ENCODE data around the gene KRTAP12-1. TPM values are rescaled to one million over a fixed set of nuclear protein-coding genes. Genes with fewer than 3 reads are reported as not detected.

Gene KRTAP12-1
- total RNA-seq, 2 donors from 2014 or later, result not detected

DNA sequence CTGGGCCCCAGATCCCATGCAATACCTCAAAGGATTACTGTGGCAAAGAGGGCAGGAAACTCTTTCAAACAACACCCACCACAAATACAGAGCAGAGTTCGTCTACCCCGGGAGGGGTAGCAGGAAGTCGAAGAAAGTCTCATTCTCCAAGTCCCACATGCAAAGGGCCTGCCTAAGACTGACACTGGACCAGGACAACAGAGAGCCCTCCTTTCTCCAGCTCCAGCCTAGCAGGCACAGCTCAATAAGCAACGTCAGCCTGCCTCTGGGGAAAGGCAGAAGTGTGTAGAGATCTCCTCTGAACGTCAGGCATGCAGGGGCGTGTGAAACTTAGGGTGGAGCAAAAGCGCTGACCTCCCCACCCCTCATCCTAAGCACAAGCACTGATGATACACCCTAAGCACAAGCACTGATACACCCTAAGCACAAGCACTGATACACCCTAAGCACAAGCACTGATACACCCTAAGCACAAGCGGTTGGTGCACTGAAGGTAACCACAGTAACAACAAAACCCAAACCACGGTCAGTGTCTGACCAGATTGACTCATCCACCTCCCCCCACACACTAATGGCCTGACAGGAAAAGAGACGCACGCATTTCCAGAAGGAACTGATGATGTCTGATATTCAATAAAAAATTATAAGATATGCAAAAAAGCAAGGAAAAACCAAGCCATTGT is 22.9 kb downstream of the KRTAP12-1 start:
- TF ChIP-seq POLR2A (IDR thresholded peaks at IDR 0.05), result no peak
- TF ChIP-seq, protein P1, sequence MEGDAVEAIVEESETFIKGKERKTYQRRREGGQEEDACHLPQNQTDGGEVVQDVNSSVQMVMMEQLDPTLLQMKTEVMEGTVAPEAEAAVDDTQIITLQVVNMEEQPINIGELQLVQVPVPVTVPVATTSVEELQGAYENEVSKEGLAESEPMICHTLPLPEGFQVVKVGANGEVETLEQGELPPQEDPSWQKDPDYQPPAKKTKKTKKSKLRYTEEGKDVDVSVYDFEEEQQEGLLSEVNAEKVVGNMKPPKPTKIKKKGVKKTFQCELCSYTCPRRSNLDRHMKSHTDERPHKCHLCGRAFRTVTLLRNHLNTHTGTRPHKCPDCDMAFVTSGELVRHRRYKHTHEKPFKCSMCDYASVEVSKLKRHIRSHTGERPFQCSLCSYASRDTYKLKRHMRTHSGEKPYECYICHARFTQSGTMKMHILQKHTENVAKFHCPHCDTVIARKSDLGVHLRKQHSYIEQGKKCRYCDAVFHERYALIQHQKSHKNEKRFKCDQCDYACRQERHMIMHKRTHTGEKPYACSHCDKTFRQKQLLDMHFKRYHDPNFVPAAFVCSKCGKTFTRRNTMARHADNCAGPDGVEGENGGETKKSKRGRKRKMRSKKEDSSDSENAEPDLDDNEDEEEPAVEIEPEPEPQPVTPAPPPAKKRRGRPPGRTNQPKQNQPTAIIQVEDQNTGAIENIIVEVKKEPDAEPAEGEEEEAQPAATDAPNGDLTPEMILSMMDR (IDR thresholded peaks at IDR 0.05), result no peak
- no peaks in the 10 kb centered on the region for H3K27me3 ChIP-seq
- ATAC-seq, result no peak
- no peak for DNase-seq
- no peak overlapping the region for H3K27ac ChIP-seq
- H3K4me3 ChIP-seq, result no peak overlapping the region
- no peaks in the 10 kb centered on the region for H3K36me3 ChIP-seq (replicated peaks in 1 of 2; ENCODE audit: insufficient read depth in 1 of 2, low read depth in 2 of 2)
- 37 to 41% methylated on average over 11 of the region's 11 CpGs for WGBS, 2 donors
- intact Hi-C loops (cut with DNase I), result no loop called here
- H3K4me1 ChIP-seq, result no peaks in the 10 kb centered on the region
- H3K9me3 ChIP-seq, result peaks cover 0 to 6% (median 4%) of the 10 kb centered on the region in 3 donors

DNA sequence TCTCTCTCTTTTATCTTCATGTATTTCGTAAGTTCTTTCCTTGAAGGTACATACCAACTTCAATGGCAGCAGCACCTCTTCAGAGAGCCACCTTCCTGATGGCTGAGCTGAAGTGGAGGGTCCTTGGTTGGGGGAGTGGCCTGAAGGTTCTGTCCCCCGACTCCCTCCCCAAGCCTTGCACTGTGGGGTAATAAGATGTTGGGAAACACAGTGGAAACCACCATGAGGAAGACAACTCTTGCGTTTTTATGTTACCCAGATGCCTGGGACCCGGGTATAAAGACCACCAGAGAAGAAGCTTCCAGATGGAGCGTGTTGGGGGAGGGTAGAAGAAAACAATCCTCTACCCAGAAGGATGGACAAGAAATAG is 23.4 kb downstream of the KRTAP12-1 start:
- Histone ChIP-seq H3K4me3 (no peak overlapping the region), H3K27ac (no peak overlapping the region), H3K27me3 (no peaks in the 10 kb centered on the region), H3K4me1 (no peaks in the 10 kb centered on the region), H3K36me3 (replicated peaks in 1 of 2; ENCODE audit: insufficient read depth in 1 of 2, low read depth in 2 of 2) (no peaks in the 10 kb centered on the region), H3K9me3 (peaks cover 0 to 6% (median 4%) of the 10 kb centered on the region in 3 donors)
- DNase-seq (no peak), ATAC-seq (no peak)
- intact Hi-C loops (cut with DNase I), result no loop called here
- 51 to 71% methylated on average over 5 of the region's 5 CpGs for WGBS, 2 donors
- TF ChIP-seq POLR2A (IDR thresholded peaks at IDR 0.05), result no peak
- TF ChIP-seq, protein P1 (IDR thresholded peaks at IDR 0.05), result no peak

DNA sequence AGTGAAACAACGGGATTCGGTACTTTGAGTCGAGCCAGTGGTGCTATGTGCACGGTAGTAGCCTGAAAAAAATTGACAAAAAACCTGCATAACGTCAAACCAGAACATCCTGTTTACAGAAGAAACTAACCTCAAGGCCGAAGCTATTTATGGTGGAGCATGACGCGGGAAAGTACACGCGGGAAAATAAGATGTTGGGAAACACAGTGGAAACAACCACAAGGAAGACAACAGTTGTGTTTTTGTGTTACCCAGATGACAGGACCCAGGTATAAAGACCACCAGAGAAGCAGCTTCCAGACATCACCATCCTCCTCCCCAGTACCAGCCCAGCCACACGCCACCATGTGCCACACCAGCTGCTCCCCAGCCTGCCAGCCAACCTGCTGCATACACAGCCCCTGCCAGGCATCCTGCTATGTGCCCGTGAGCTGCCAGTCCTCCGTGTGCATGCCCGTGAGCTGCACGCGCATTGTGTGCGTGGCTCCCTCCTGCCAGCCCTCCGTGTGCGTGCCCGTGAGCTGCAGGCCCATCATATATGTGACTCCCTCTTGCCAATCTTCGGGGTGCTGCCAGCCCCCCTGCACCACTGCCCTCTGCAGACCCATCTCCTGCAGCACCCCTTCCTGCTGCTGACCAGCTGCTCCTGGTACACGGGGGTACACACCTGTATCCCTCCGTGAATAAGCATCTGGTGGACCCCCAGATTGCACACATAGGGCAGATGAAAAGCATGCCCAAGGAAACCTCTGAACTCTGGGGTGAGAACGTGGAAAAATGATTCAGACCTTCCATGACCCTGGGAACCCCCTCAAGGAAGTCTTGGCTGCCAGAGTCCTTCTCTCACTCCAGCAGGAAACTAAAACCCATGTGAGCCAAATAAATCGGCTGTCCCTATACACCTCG is 24.1 kb downstream of the KRTAP12-1 start, which contains the start of gene KRTAP12-3:
TSS of gene KRTAP12-3 (plus strand) at position 298 of the 906 bp plus-strand sequence. CDS start at position 346, 48 bp downstream.
- WGBS, 2 donors, result 66 to 69% methylated on average over 24 to 26 of the region's 26 CpGs
- Histone ChIP-seq H3K36me3 (replicated peaks in 1 of 2; ENCODE audit: insufficient read depth in 1 of 2, low read depth in 2 of 2) (no peaks in the 10 kb centered on the region), H3K4me3 (no peak within 1 kb of the TSS), H3K27ac (no peak within 1 kb of the TSS), H3K4me1 (no peaks in the 10 kb centered on the region), H3K27me3 (no peaks in the 10 kb centered on the region), H3K9me3 (peaks cover 0 to 6% (median 4%) of the 10 kb centered on the region in 3 donors)
- ATAC-seq (no peak), DNase-seq (no peak)
- intact Hi-C loops (cut with DNase I), result no loop called here
- no peak for TF ChIP-seq POLR2A (IDR thresholded peaks at IDR 0.05)
- TF ChIP-seq, protein P1 (IDR thresholded peaks at IDR 0.05), result no peak

DNA sequence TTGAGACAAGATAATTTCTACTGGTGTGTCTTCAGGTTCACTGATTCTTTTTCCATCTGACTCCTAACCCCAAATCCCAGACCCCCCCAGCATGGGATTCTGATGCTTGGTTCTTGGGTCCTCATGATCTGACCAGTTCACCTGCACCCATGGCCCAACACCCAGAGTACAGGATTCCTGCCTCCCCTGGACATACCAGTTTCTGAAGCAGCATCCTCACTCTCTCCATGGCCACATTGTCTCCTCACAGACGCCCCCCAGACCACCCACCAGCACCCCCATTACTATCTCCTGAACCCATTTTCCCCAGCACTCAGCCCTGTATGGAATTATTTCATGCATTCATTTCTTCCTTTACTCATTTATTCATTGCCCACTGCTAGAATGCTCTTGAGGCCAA is 25.1 kb downstream of the KRTAP12-1 start:
- intact Hi-C loops (cut with DNase I), result no loop called here
- Histone ChIP-seq H3K9me3 (peaks cover 0 to 6% (median 0%) of the 10 kb centered on the region in 3 donors), H3K27ac (no peak overlapping the region), H3K4me1 (no peaks in the 10 kb centered on the region), H3K4me3 (no peak overlapping the region), H3K36me3 (replicated peaks in 1 of 2; ENCODE audit: insufficient read depth in 1 of 2, low read depth in 2 of 2) (no peaks in the 10 kb centered on the region), H3K27me3 (no peaks in the 10 kb centered on the region)
- no peak for DNase-seq
- TF ChIP-seq, protein P1 (IDR thresholded peaks at IDR 0.05), result no peak
- no peak for TF ChIP-seq POLR2A (IDR thresholded peaks at IDR 0.05)
- ATAC-seq, result no peak
- 21 to 29% methylated on average over 1 of the region's 1 CpG for WGBS, 2 donors

Data from body of pancreas (tissue), 4 donors.